22Rv1 (cell line): ENCODE results near the gene TSC22D1.

Experiments
- CTCF ChIP-seq: fragments of 450-650 bp; IDR thresholded peaks from 2 replicates; pipeline ENCODE4 v1.5.1; 2017; ENCODE audit warnings: mild to moderate bottlenecking
- ZFX ChIP-seq: fragments of 450-650 bp; IDR thresholded peaks from 2 replicates; pipeline ENCODE4 v1.6.1; 2017; ENCODE audit warnings: antibody characterized with exemption, borderline replicate concordance

- TF ChIP-seq CTCF = no peak
- no peak for TF ChIP-seq ZFX
Observed at GRCh38 chr13:44465318-44465717, 110.8 kb downstream of the TSC22D1 start.
